ENCODE data around the gene EVL. TPM values are rescaled to one million over a fixed set of nuclear protein-coding genes. Genes with fewer than 3 reads are reported as not detected.

The EVL gene
- polyA plus RNA-seq, 1 donor: 67.6 TPM

- no peak for DNase-seq
Observed at GRCh38 chr14:100067481-100067880, 2.3 kb downstream of the EVL start.

- DNase-seq: no peak
Observed at GRCh38 chr14:100067971-100068959, 3.0 kb downstream of the EVL start.

GRCh38 chr14:100069161-100069800 is 4.1 kb downstream of the EVL start:
- no peak for DNase-seq

GRCh38 chr14:100070310-100070709 is 5.1 kb downstream of the EVL start:
- no peak for DNase-seq

GRCh38 chr14:100071545-100071944 is 6.3 kb downstream of the EVL start:
- DNase-seq: no peak

DNA sequence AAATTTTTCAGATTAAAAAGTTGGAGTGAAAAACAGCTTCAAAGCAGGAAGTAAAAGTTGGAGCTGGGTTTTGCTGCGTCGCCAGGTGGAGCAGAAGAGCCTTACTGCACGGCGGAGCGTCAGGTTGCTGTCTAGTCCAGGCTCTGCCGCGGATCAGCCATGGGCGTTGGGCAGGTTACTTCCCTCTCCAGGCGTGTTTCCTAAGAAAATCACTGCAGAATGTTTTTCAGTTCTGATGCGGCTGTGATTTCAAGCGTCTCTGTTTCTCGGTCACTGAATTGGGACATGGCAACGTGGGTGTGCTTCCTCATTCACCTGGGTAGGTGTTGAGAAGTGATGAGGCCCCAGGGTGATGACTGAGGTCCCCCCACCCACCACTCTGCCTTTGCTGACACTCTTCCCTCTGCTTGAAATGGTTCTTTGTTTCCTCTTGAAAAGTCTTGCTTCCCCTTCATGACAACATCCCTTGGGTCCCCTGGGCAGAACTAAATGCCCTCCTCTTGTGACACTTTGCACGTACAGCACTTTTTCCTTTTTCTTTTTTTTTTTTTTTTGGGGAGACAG is 7.6 kb downstream of the EVL start:
- no peak for DNase-seq

- DNase-seq: no peak
Observed at GRCh38 chr14:100073576-100074430, 8.6 kb downstream of the EVL start.

- no peak for DNase-seq
Observed at GRCh38 chr14:100074431-100075100, 9.3 kb downstream of the EVL start.

DNA sequence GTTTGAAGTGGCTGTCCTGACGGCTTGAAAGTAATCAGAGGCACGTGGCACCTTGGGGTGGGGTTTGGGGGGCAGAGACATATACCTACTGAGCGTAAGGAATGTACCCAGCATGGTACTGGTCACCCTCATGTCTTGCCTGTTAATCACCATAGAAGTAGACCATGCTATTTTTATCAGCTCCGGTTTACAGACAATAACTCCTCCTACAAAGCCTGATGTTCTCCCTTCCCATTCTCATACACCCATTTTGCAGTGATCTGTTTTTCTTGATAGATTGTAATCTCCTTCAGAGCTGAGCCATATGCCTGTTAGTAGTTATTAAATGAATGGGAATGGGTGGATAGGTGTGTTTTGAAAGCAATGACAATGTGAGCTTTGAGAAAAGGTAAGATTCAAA is 10.5 kb downstream of the EVL start:
- no peak for DNase-seq

DNA sequence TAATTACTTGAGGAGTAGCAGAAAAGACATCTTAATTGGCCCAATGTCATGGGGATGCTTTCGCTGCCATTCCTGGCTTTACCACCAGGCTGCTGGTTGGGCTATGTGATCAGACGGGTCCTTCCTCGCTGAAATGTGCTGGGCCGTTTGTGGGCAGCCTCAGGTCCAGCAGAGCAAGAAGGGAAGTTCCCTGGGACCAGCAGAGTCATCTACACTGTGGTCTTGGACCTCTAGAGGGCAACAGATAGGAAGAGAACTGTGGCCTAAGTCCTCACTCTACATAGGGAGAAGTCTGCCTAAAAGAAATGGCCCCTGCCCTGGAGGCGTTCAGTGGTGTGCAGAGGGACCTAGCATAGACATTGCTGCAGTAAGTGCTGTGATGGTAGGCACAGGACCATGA is 10.9 kb downstream of the EVL start:
- no peak for DNase-seq

DNA sequence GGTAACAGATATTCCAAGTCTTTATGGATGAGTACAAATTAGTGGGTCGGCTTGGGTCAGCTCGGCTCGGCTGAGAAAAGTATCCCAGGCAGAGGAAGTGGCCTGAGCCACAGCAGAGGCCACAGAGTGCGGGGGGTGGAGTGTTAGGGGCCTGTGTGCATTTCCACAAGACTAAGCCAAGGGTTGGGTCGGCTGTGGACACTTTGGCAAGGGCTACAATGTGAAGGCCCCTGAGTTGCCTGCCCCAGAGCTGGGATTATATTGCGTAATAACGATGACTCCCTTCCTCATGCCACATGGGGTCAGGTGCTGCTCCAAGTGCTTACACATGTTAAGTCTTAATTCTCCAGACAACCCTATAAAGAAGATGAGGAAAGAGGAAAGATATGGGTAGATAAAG is 11.4 kb downstream of the EVL start:
- DNase-seq: no peak

DNA sequence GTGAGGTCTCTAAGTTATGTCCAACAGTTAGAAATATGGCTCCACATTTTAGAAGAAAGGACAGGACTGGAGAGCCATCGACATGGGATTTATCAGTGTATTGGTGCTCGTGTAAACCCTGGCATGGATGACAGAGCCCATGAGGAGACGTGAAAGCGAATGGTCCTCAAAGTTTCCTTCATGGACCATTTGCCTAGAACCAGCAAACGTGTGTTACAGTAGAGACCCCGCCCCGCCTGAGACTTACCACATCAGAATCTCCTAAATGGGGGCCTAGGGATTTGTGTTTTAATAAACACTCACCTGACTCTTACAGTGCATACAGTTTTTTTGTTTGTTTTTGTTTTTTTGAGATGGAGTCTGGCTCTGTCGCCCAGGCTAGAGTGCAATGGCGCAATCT is 12.2 kb downstream of the EVL start:
- DNase-seq: no peak

GRCh38 chr14:100078216-100078803 is 13.1 kb downstream of the EVL start:
- no peak for DNase-seq

- DNase-seq: no peak
Observed at GRCh38 chr14:100078997-100079725, 13.9 kb downstream of the EVL start.

GRCh38 chr14:100079726-100080005 is 14.4 kb downstream of the EVL start:
- DNase-seq: no peak

DNA sequence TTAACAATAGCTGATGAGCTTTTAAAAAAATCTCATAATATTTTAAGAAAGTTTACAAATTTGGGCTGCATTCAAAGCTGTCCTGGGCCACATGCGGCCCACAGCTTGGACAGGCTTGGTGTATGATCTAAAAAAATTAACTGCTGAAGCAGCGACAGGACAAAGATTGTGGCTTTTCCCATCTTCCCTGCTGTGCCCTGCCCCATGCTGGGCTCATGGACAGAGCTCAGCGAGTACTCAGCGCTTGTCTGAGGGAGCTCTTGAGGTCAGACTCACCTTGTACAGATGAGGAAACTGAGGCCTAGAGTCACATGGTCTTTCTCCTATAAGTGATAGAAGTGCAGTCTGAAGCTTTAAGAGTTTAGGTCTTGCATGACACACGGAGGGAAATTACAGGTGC is 15.0 kb downstream of the EVL start:
- DNase-seq: no peak

DNA sequence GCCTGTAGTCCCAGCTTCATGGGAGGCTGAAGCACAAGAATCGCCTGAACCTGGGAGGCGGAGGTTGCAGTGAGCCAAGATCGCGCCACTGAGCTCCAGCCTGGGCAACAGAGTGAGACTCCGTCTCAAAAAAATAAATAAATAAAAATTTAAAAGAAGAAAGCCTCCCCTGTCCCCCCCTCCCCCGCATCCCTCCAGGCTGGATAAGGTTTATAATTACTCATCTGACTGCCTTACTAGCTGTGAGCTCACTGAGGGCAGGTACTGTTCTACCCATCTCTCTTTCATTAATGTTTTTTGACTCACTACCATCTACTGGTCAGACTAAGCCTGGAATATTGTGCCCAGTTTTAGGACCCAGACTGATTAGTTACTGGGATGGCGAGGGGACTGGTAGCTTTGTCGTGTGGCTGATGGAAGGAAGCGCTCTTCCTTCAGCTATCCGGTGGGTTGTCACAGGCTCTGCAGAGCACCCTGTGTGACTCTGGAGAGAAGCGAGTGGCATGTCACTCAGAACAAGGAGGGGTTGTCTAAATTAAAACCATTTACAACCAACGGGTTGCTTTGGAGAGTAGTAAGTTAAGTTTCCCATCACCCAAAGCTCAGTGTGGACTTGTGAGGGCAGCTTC is 16.9 kb downstream of the EVL start:
- no peak for DNase-seq

DNA sequence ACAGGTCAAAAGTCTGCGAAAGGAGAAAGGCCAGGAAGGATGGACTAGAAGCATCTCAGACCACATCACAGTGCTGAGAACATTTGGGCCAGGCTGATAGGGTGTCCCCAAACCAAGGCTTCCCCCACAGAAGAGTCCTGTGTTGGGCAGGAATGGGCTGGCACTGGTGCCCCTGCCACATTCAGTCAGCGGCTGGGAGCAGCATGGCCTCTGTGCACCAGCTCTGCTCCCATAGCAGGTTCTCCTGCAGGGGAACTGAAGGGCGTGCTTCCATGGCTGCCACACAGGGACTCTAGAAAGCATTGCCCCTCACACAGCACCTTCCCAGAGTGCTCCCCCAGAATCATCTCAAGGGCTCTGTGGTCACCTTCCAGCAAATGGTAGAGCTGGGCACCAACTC is 17.5 kb downstream of the EVL start:
- DNase-seq: no peak

DNA sequence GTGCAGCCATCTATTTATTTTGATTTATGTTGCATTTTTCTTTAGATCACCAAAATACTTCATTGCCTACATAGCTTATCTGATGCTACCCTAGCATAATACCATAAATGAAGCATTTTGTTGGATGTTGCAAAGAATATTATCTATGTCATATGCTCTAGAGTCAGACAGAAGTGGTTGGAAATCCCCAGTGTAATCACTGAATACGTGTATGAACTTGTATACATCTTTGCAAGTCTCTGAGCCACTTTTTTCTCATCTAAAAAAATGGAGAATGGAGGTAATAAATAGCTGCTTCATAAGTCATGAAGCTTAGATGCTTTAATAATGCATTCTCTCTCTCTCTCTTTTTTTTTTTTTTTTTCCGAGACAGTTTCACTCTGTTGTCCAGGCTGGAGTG is 18.5 kb downstream of the EVL start:
- no peak for DNase-seq

DNA sequence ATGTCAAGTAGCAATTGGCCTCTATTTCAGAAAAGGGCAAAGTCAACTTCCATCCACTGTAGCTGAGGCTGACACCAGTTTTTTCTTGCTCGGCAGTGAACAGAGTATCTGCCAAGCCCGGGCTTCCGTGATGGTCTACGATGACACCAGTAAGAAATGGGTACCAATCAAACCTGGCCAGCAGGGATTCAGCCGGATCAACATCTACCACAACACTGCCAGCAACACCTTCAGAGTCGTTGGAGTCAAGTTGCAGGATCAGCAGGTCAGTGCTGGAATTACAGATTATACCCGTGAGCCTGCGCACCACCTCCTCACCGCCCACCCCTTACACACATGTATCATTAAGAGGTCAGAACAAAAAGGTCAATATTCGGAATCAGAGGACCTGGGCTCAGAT is 19.4 kb downstream of the EVL start:
- no peak for DNase-seq

DNA sequence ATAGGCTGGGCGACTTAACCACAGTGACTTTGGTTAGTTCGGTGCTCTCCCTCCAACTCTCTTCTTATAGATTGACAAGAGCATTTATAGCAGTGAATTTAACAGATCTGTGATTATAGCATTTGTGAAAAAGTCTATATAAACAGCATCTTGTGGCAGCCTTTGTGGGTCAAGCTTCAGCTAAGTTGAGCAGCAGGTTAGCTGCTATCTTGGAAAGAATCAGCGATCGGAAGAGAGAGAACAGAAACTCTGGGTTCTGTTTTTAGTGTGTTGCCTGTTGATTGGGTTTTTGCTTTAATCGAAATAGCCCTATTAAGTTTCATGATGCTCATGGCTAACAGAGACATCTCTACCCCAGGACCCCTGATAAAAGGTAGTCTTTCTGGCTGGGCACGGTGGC is 20.2 kb downstream of the EVL start:
- DNase-seq: no peak
